ENCODE results near the gene HABP4.

DNA sequence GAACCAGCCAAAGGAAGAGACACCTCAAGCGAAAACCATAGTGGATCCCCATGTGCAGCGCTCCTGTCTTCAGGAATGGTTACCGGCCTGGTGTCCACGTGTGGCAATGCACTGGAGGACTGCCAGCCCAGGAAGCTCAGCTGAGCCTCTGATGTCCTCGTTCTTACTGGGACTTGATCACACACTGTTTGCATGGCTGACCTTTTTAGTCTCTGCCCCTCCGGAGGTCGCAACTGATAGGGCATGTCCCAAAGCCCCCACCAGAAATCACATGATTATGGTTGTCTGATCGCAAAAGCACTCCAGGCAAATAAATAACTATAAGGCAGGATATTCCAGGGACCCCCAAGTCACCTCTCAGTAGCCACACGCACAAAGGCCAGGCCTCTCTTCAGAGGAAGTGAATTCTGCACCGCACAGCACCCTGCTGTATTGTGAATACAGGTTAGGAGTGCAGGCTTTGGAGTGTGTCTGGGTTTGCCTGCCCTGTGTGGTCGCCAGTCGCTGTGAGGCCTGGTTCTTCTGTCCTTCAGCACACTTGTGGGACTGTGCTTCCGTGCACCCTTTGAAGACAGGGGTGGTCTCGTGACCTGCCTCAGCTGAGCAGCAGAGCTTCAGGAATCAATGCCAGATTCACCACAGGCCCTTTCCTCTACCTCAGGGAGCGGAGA is 13.4 kb upstream of the HABP4 start:
- TF ChIP-seq CTCF (IDR thresholded peaks at IDR 0.05): no peak
- TF ChIP-seq POLR2AphosphoS5 (IDR thresholded peaks at IDR 0.05): no peak
